Activated CD4-positive, alpha-beta T cell treated with anti-CD3 and anti-CD28 coated beads, Interleukin-2, amount 50 U/mL, for 48 hours (primary cell): ENCODE data around the gene LMBRD1.
A peak's percentile ranks its signal among the peaks of the same experiment; 100 is the strongest.
"Not testable (repeated sequence)": the region's sequence is repeated elsewhere in the genome, so short reads cannot be mapped to it uniquely, and the experiment has no call there.

Experiments
- DNase-seq, 2 experiments: peaks; one replicate each; pipeline ENCODE4 v3.0.0-alpha.2; 2020

The LMBRD1 gene

DNA sequence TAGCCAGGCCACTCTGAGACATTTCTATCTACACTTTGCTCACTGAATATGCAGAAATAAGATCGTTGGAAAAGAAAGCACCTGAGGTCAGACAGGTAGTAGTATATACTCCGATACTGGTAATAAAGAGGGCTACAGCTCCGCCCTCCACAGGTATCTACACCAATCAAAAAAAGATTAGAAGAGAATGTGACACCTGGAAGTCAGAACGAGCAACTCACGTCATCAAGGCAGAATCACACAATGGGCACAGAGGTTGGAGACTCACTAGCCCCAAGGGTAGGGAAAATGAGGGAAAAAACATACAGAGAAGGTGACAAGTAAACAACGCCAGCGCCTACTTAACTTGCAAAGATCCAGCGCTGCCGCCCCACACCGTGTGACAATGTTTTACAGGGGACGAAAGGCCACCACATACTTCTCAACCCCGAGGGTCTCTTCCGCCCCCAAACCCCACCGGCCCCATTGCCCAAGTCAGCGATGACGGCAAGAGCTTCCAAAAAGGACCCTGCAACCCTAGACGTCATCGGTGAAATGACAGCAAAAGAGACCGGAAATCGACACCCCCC lies 653 bp downstream of the LMBRD1 start:
- DNase-seq = peak in 1 of 2 experiments; percentile 27

DNA sequence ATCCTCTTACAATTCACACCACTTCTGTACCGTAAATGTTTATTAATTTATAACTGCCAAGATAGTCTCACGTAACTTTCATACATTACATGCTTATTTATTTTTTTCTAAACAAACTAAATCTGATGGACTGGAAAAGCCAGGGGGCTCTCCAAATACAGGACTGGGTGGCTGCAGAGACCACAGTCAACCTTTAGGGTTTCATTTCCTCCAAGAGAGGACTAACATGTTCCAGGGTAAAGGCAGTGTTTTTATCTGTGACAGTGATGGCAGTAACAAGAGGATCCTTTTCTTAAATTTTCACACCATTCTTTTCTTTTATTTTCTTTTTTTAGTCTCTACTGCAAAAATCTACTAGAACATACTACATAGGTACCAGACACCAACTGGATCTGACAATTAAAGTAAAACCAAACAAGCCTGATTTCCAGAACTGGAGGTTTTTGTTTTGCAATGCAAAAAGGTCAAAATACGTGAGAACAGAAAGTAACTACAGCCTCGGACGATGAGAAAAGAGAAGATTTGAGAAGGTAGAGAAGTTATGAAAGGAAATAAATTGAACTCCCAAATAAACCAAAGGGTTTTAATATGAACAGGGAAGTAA lies 1.2 kb downstream of the LMBRD1 start:
- no peak for DNase-seq

DNA sequence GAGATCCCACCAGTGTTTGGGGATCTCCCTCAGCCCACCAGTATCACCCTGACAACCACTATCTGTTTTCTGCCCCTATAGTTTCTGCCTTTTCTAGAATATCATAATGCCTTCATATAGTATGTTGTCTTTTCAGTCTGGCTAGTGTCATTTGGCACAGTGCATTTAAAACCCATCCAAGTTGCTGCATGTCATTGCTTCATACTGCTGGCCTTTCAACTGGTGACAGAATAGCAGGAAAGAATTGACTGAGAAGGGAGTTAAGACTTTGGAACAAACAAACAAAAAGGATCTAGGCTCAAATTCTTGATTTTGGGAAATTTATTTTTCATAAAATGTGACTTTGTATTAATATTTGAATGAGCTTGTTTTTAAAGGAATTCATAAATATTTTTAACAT lies 4.5 kb downstream of the LMBRD1 start:
- DNase-seq = no peak

DNA sequence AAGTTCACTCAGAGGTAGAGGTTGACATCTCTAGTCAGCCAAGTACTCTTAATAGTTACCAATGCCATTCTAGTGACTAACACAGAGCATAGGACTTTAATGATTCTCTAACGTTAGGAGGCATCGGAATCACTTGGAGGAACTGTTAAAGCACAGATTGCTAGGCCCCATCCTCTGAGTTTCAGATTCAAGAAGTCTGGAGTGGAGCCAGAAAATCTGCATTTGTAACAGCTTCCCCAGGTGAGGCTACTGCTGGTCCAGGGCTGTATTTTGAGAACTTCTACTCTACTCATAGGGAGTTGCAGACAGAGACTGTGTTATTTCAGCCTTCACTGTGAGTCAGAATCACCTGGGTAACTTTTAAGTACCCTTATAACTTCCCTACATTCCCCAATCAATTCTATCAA lies 5.7 kb downstream of the LMBRD1 start:
- DNase-seq = no peak

DNA sequence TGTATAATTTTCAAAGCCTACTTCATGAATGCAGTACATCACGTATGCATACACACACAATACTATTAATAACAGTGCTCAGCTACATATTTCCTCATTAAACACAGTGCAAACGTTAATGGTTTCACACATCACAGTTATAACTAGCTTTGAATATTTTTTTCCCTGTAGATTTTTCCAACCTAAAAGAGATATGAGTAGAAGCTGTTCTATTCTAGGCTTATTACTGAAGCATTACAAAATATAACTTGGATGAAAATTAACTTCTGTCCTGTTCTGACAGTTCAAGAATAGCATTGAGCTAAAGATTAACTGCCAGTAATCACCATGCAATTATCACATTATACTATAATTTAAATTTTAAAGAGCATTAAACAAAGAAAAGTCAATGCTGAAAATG lies 6.2 kb downstream of the LMBRD1 start:
- DNase-seq = no peak

DNA sequence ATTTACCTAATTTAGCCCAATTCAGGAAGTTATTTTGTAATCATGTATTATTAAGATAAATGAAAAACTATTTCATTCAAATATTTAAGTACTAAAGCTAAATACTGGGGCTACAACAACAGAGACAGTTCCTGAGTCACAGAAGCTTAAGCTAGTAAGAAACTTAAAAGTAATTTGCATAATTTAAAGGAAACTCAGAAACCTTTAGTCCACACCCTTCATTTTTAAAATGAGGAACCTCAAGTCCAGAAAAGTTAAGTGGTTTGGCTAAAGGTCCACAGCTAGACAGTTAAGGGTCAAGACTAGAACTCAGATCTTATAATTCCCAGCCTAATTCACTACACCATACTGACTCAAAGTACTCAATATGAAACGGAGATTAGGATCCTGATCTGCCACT lies 7.2 kb downstream of the LMBRD1 start:
- no peak for DNase-seq

DNA sequence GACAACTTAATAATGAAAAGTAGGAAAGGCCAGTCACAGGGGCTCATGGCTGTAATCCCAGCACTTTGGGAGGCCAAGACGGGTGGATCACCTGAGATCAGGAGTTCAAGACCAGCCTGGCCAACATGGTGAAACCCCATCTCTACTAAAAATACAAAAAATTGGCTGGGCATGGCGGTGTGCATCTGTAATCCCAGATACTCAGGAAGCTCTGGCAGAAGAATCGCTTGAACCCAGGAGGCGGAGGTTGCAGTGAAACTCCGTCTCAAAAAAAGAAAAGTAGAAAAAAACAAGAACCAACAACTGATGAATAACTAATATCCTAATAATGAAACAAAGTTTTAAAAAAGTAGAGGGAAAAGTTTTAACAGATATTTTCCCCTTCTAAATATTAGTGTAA lies 9.4 kb downstream of the LMBRD1 start:
- not testable (repeated sequence) for DNase-seq

DNA sequence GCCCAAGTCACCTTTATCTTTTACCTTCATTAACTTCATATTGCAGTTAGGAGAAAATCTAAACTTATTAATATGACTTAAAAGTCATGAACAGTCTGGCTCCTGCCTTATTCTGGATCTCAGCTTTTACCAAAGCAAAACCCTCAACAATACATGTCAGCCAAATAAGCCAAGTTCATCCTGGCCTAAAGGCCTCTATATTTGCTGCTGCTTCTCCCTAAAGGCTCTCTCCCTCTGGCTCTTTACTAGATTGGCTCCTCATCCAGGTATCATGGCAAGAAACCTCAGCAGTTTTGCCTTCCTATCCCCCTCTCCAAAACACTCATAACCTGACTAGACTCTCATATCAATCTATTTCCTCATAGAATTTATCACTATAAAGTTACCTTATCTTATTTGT lies 11.1 kb downstream of the LMBRD1 start:
- no peak for DNase-seq

DNA sequence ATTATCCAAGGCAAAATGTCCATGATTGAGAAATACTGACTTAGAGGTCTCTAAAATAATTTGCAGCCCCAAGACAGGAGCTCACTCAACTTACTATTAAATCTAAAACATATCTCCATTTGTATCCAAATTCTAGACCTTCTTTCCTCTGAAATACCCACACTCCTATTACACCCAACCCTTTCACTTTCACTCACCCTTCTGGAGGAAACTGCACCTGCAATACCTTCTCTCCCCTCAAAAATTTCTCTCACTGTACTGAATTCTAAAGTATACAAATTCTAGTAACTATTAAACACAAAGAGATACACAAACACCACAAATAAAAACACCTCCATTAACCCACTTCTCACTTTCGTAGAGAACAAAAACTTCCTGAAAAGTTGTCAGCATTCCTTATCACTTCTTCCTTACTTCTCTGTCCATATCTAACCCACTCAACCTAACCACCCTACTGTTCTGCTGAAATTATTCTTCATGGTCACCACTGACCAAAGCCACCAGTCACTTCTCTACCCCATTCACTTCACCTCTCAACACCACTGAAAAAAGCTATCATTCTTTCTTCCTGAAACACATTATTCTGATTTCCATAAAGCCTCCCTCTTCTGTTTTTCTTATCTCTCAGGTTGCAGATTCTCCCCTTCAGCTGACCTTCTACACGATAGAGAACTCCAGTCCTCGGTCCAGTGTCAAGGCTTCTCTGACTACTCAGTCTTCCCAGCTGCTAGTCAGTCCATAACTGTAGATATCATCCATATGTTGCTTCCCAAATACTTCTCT lies 12.0 kb downstream of the LMBRD1 start:
- DNase-seq = no peak

DNA sequence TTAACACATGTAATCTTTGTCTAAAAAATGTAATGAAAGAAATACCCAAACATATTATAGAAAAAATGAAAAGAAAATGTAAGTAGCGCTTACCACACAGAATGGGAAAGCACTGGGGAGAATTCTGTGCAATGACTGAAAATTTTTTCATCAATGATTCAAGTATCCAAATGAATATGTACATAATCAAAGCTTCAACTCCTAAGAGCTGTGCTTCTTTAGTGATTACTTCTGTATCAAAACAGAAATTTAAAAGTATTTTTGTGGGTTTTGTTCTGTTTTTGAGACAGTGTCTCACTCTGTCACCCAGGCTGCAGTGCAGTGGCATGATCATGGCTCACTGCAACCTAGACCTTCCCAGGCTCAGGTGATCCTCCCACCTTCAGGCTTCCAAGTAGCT lies 13.7 kb downstream of the LMBRD1 start:
- DNase-seq = no peak

DNA sequence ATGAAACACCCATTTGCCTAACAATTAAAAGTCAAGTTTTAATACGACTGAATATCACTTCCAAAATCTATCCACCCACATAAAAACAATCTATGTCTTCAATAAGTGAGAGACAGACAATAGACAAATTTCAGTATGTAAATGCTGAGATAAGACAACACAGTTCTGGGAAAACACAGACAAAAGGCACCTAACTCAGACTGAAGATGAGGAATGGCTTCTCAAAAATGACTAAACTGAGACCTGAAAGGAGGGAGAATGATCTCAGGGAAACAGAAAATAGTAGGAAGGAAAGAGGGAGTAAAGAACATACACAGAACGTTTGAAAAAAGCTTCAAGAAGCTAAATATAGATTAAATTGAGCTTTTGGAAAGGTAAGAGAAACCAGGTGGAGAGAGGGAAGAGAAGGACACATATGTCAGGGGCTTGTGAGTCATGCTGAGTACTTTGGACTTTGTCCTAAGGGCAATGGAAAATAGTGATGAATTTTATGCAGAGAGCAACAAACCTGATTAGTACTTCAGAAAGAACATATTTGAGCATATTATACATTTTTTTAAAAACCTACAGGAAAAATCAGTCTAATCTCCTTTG lies 16.1 kb downstream of the LMBRD1 start:
- no peak for DNase-seq

DNA sequence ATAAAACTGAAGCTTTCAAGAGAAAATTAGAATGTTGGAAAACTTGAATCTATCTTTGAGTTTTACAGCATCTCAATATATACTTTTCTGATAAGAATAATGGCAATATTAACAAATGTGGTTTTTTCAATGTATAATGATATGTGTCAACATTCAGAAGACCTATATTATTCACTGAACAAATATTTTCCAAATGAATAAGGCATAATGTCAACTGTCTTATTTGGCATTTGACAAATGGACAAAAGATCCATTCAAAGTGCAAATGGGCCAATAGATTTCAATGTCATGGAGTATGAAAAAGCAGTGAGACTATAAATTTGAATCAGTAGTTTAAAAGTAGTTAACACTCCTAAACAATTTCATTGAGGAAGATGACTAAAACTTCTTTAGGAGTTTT lies 20.9 kb downstream of the LMBRD1 start:
- no peak for DNase-seq

DNA sequence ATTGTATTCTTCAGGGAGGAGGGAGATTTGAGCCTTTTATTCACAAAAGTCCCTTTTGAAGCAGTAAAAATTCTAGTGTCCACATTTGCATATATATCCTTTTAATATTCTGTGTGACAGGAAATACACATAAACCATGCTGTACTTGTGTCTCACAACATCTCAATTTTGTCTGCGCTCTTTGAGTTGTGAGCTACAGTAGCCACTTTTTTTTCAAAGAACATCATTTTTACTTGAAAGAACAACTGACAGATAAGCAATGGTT lies 21.3 kb downstream of the LMBRD1 start:
- no peak for DNase-seq

DNA sequence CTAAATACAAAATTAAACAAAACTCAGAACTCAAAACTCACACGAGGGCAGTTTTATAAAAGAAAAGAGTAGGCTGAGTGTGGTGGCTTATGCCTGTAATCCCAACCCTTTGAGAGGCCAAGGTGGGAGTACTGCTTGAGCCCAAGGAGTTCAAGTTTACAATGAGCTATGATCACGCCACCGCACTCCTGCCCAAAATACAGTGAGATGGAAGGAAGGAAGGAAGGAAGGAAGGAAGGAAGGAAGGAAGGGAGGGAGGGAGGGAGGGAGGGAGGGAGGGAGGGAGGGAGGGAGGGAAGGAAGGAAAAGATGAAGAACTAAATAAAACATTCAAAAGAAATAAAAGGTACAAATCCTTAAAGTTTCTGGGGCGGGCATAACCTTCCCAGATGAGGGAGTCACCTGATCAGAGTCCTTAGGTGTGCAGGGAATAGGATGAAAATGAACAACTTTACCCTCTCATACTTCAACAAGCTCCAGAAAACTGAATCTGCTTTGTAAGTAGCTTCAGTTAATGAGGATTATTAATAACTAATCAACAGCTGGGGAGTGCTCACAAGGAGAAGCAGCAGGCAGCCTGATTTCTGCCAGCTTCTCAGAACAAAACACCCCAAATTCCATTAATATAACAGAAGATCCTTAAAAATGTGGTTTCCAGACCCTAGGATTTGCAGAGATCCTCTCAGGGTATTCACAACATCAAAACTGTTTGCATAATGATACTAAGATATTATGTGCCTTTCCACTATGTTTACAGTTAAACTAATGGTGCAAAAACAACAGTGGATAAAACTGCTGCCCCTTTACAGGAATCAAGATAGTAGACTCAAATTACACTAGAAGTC lies 21.8 kb downstream of the LMBRD1 start:
- DNase-seq = no peak

DNA sequence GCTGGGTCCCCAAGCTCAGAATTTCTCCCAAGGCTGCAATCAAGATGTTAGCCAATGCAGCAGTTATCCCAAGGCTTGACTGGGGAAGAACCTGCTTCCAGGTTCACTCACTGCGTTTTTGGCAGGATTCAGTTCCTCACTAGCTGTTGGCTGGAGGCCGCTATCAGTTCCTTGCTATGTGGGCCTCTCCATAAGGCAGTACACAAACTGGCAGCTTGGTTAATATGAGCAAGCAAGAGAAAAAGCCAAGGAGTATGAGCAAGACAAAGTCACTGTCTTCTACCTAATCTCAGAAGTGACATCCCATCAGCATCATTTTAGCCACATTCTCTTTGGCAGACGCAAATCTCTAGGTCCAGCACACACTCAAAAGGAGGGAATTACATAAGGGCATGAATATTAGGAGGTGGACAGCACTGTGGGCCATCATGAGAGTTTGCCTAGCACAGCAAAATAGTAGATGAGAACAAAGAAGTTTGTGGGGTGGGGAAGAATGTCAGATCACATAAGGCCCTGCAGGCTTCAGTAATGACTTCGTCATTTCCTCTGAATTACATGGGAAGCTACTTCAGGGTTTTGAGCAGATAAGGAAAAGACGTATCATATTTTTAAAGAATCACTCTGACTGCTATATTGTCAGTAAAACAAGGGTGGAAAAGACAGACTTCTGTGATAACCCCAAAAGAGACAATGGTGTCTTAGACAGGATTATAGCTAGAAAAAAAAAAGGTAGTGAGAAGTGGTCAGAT lies 25.5 kb downstream of the LMBRD1 start:
- no peak for DNase-seq

DNA sequence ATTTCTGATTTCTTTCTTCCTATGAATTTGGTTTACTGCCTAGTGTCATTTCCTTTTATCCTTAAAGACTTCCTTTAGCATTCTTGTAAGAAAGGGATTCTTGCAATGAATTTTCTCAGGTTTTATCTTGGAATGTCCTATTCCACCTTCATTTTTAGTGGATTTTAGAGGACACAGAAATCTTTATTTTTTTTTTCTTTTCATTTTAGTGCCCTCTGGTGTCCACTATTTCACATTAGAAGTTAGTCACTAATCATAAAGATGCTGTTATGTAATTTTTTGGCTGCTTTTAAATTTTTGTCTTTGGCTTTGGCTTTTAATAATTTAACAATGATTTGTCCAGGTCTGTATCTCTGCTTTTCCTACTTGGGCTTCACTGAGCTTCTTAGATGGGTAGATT lies 28.1 kb downstream of the LMBRD1 start:
- no peak for DNase-seq

DNA sequence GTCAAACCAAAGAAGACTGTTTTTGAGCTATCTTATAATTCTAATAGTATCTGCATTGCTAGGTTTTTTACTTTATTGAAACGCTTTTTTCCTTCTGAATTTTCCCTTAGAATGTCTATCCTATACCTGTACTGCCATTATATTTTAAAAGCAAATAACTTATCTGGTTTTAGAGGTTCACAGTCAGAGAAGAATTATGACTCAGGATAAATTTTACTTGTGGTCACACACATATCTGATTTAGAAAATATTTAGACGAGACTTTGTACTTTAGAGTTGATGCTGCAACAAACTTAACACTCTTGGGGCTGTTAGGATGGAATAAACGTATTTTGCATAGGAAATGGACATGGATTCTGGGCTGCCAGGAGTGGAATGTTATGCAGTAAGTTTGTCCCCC lies 33.0 kb downstream of the LMBRD1 start:
- DNase-seq = no peak

DNA sequence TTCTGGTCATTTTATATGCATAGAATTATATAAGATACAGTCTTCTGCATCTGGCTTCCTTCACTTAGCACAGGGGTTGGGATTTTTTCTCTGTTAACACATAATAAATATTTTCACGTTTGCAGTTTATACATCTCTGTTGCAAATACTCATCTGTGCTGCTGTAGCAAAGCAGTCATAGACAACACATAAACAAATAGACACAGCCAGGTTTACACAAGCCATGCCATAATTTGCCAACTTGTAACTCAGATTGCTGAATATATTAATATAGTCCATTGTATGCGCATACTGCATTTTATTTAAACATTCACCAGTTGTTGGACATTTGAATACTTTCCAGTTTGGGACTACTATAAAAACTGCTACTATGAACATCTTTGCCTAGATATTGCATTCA lies 35.0 kb downstream of the LMBRD1 start:
- DNase-seq = no peak

DNA sequence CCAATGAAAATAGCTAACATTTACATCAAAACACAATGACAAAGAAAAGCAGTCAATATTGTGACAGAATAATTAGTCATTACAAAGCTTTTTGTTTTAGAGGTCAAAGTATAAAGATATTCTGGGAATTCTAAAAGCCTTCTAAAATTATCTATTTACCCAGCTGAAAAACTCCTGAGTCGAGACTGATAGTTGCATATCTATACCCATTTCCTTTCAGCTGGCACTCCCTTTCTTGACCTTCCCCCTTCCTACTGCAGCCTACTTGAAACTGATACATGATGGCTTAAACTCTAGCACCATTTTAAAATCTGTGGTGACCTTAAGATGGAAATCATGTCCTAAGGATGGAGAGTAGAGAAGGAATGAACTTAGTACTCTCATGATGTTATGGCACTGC lies 38.6 kb downstream of the LMBRD1 start:
- no peak for DNase-seq

DNA sequence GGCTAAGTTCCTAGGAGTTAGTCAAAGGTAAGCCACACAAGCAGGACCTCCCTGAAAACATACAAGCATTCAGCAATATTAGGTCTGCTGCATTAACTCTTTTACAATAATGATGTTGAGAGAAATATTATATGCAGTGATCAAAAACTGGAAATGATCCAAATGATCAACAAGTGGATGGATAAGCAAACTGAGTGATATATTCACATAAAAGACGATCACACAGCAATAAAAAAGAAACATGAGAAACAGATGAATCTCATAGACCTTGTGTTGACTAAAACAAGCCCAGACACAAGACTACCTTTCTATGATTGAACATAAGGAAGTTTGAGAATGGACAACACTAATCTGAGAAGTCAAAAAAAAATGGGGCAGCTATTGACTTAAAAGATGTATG lies 39.9 kb downstream of the LMBRD1 start:
- DNase-seq = no peak

DNA sequence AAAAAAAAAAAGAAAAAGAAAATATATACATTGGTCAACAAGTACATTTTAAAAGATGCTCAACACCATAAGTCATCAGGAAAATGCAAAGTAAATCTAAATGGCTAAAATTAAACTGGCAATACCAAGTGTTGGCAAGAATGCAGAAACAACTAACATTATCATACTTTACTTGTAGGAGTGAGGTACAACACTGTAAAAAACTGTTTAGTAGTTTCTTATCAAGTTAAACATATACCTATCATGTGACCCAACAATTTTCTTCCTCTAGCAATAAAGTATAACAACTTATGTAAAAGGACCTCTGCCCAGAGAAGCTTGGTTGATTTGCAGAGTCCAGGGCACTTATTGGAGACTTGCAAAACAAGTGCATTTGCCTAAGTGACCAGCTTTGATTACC lies 40.4 kb downstream of the LMBRD1 start:
- no peak for DNase-seq

DNA sequence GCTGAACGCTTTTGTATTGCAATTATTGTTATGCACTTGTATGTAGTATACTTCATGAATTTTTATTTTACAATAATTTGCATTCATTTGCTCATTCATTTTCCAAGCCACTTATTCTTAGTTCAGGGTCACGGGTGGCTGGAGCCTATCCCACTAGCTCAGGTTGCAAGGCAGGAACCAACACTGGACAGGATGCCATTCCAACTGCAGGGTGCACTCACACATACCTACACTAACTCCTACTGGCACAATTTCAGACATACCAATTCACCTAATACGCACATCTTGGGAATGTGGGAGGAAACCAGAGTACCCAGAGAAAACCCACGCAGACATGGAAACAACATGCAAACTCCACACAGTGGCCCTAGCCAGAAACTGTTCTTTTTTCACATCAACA lies 61.8 kb downstream of the LMBRD1 start:
- no peak for DNase-seq

DNA sequence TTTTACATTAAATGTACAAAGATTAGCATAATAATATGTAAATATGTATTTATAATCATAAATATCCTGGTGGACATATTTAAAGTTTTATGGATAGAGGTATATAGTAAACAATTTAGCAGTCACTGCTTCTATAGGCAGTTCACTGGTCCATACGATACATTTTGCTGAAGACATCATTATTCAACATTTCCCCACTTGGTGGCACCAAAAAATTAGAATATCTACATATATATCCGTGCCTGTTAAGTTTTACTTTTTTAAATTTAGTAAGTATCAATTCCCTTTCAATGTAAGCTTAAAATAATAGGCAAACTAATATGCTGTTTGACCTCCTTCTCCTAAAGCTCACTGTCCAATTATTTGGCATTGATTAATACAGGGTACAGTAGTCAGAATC lies 64.2 kb downstream of the LMBRD1 start:
- no peak for DNase-seq
